Erythroblast (primary cell): ENCODE data around the gene RAB13.

Source experiments
- GATA1 ChIP-seq: IDR thresholded peaks from 2 replicates; pipeline ENCODE4 v1.6.1; 2011; ENCODE audit warnings: low read depth, mild to moderate bottlenecking, control low read depth, low read length, moderate library complexity
- POLR2A ChIP-seq: IDR thresholded peaks from 2 replicates; pipeline ENCODE4 v1.6.1; 2011; ENCODE audit warnings: mild to moderate bottlenecking, low read length

GRCh38 chr1:153942766-153943549, 43.2 kb downstream of the RAB13 start:
- TF ChIP-seq POLR2A (no peak), GATA1 (no peak)
